Measurements from ENCODE around the gene KBTBD12.

GRCh38 chr3:127991251-127991650 is 76.2 kb downstream of the KBTBD12 start:
- TF ChIP-seq CTCF (IDR thresholded peaks at IDR 0.05; ENCODE audit: borderline replicate concordance, extremely low read depth, low read length, poor library complexity, severe bottlenecking) (no peak), EZH2 (IDR thresholded peaks at IDR 0.05; ENCODE audit: borderline replicate concordance, low read depth, low read length, severe bottlenecking) (no peak)

All from DND-41 (cell line).